ENCODE results near the gene SLC25A19.

DNA sequence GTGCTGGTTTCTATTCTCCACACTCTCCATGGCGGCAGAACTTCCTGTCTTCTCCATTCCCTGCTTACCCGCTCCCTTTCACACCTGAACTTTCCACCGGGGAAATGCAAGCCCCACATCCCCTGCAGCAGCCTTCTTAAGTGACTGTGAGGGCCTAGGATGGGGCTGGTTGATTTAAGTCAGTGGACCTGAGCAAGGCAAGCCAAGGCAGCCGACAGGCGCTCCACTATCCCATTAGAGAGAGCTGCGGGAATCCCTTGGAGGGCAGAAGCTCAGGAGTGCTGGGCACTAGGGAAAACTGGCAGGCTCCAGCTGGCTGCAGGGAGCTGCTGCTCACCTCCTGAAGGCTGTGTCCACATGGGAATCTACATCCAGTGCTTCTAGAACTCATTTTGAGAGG is 36.1 kb upstream of the SLC25A19 start:
- no peak for TF ChIP-seq CTCF (IDR thresholded peaks at IDR 0.05; ENCODE audit: low read length)
- TF ChIP-seq EZH2 (IDR thresholded peaks at IDR 0.05; ENCODE audit: borderline replicate concordance, low read length) = no peak

Data from OCI-LY1 (cell line).